Measurements from ENCODE around the gene CYP2E1.
"Not testable (repeated sequence)": the region's sequence is repeated elsewhere in the genome, so short reads cannot be mapped to it uniquely, and the experiment has no call there.

GRCh38 chr10:133497363-133497762 is 29.8 kb upstream of the CYP2E1 start:
- TF ChIP-seq CTCF (IDR thresholded peaks at IDR 0.05; ENCODE audit: borderline replicate concordance, extremely low read depth, low read length, poor library complexity, severe bottlenecking); EZH2 (IDR thresholded peaks at IDR 0.05; ENCODE audit: borderline replicate concordance, low read depth, low read length, severe bottlenecking): not testable (repeated sequence)
